GM18909 (cell line): Measurements from ENCODE around the gene HTT.

Experiments
- ATAC-seq: cut with Tn5 transposase; IDR thresholded peaks from one replicate; pipeline ENCODE4 v1.9.1; 2021; ENCODE audit warnings: mild to moderate bottlenecking; ENCODE audit not compliant: unreplicated experiment, poor library complexity

The HTT gene

DNA sequence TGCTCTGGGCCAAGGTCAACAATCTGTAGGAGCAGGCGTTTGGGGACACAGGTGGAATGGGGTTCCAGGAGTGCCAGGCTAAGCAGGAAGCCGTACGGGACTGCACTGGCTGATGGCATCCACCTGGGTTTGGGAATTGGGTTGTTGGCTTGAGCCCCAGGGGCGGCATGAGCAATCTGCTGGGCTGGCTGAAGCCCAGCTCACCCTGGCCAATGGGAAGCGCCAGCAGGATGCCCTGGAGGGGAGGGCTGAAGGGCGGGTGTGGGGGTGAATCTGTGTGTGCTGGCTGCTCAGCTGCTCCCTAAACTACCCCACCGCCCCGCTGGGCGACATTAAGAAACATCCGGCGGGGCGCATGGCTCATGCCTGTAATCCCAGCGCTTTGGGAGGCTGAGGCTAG lies 209.4 kb downstream of the HTT start:
- ATAC-seq: no peak

DNA sequence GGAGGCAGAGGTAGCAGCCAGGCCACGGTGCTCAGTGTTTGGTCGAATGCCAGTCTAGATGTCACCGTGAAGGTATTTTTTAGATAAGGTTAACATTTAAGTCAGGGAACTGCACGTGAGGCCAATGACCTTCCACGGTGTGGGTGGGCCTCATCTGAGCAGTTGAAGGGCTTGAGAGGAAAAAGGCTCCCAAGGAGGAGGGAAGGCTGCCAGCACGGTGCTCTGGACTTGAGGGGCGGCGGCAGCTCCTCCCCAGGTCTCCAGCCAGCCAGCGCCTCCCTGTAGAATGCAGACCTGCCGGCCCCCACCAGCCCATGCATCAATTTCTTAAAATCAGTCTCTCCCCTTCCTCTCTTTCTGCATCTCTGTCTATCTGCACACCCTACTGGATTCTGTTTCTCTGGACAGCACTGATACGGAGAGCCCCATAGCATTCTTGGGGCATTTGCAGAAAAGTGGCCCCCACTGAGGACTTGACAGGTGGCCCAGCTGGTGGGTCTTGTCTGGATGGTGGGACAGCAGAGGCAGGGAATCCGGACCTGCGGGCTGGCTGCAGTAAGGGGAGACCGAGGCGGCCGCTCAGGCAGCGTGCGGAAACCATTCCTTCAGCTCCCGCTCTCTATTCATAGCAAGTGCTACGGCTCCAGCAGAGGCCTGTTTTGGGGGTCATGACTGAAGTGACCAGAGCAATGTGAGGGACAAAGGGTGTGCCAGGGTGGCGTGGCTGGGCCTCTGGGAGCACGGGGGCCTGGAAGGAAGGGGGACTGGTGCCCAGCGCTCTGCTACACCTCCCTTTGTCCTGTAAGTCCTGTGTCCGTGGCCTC lies 210.5 kb downstream of the HTT start:
- no peak for ATAC-seq

GRCh38 chr4:3285558-3286334 lies 211.3 kb downstream of the HTT start:
- ATAC-seq: peak; percentile 87

GRCh38 chr4:3286335-3287175 lies 212.1 kb downstream of the HTT start:
- no peak for ATAC-seq

GRCh38 chr4:3287271-3287971 lies 212.9 kb downstream of the HTT start:
- ATAC-seq: no peak

DNA sequence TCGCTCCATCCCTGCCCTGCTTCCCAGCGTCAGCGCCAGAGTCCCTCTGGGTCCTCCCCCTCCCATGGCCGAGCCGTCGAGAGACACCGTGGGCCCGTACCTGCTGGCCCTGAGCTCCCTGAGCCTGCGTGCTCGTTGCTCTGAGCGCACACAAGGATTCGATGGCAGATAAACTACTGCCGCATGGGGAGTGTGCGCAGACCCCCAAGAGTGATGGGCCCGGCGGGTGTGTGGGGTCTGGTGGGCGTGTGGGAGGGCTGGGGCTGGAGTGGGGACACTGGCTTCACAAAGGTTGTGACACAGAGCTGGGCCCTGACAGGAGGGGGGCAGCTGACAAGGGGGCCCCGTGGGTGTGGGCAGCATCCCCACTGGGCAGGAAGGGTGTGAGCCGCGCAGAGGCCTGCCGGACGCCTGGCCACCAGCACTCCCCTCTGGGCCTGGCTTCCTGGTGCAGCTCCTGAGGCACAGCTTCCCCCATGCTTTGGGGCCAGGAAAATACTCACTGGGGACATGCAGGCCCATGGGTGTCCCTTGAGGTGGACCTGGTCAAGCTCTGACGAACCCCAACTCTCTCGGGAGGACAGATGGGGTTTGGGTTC lies 213.6 kb downstream of the HTT start:
- no peak for ATAC-seq

- no peak for ATAC-seq
Measured at GRCh38 chr4:3288571-3289094, 214.2 kb downstream of the HTT start.

DNA sequence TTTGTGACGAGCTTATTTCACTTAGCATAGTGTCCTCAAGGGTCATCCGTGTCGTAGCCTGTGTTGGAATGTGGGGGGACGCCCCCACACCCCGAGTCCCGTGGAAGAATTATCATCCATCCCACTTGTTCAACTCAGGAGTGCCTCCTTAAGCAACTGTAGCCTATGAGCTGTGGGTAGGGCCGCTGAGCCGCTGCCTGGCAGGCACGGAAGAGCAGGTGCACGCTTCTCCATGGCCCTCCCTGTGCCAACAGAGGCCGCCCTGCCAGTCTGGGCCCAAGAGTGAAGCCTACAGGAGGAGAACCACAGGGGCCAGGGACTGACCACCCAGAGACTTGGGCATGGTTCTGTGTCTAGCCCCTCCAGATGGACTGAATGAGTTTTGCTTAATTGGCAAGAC lies 216.0 kb downstream of the HTT start:
- no peak for ATAC-seq

- ATAC-seq: no peak
Measured at GRCh38 chr4:3290889-3291321, 216.4 kb downstream of the HTT start.

DNA sequence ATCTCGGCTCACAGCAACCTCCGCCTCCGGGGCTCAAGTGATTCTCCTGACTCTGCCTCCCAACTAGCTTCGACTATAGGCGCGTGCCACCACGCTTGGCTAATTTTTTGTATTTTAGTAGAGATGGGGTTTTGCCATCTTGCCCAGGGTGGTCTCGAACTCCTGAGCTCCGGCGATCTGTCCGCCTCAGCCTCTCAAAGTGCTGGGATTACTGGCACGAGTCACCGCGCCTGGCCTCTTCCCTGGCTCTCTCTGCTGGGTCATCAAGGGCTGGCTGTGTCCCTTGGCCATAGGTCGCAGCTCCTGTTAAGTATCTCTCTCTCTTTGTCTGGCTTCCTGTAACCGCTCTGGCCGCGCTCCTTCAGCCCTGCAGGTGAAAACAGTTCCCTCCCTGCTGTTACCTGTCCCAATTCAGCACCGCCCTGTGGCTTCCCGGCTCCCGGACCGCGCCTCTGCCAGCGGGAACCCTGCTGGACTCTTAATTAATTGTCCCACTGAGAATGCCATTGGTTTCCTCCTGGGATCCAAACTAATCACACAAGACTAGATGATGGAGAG lies 217.0 kb downstream of the HTT start:
- no peak for ATAC-seq

- peak; percentile 28 for ATAC-seq
Measured at GRCh38 chr4:3291969-3292570, 217.6 kb downstream of the HTT start.

DNA sequence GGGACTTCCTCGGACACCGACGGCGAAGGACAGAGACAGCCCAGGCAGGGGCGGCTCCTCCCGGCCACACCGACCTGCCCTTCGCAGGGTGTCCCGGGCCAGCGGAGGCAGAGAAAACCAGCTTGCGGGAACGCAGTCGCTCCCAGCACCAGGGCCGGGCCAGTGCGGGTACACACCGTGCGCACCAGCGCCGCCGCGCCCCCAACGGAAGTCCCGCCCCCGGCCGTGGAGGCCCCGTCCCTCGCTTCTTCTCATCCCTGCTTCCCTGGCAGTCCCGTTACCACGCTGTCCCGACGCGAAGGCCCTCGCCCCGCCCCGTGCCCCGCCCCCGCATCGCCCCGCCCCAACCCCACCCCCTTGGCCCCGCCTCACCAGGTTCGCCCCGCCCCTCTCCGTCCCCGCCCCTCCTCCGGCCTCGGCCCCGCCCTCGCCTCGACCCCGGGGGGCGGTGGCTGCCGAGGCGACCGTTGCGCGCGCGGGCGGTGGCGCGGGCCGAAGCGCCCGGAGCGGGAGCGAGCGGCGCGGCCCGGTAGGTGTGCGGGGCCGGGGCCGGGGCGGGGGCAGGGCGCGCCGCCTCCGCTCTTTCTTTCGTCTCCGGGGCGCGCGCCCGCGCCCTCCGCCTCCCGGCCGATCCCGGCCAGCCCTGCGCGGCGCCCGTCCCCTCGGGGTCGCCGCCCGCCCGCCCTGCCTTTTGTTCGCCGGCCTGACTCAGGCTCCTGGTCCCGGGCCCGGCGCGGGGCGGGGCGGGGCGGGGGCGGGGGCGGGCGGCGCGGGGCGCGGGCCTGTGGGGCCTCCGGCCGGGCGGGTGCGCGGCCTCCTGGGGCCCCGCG lies 218.3 kb downstream of the HTT start, which contains the start of gene RGS12:
TSS of gene RGS12 (plus strand) at position 451 of the 830 bp plus-strand sequence. CDS start 23,150 bp downstream, outside the sequence.
- ATAC-seq: peak; percentile 79
